Measurements from ENCODE around the gene DPYD.

DNA sequence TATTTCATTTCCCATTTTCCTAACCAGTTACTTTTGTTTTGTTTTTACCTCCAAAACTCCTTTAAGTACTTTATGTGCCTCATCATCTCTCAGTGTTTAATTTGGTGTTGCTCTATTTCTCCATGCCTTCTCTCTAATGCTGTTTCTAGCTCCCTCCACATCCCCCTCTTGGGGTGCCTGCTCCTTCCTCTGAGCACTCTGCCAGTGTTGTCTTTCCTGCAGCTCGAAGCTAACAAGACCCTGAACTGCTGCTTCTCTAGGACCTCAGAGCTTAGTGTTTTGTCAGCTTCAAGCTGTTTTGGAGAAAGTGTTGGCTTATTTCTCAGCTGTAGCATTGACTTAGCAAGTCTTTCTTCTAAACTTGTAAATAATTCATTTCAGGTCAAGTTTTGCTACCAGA is 290.6 kb downstream of the DPYD start:
- no peak for TF ChIP-seq CTCF (IDR thresholded peaks at IDR 0.05)
- no peak for TF ChIP-seq POLR2A (IDR thresholded peaks at IDR 0.05)

All from uterus (tissue), 2 donors.